ENCODE results near the gene STK40. TPM values are rescaled to one million over a fixed set of nuclear protein-coding genes. Genes with fewer than 3 reads are reported as not detected.

STK40 gene
- total RNA-seq, 1 experiment from 2014 or later = 26.2 TPM

DNA sequence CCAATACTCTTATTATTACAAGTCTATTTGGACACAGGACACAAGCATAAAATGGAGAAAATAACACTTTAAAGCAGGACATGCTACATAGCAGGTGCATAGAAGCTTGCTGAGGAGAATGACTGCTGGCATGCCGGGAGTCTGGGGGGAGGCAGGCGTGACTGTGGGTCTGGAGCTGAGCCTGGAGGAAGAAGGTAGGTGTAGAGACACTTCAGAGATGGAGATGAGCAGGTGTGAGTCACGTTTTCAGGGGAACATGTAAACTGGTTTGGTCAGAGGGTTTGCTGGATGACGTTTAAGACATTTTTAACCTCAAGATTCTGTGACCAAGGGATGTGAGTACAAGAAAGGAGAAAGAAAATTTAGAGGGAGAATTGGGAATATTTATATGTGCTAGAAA lies 40.1 kb upstream of the STK40 start:
- Mint-ChIP-seq H3K27ac (no peak overlapping the region; a peak in 1 of 7 replicates), H3K9me3 (no peaks in the 10 kb centered on the region; a peak in 1 of 5 replicates), H3K36me3 (ENCODE audit: insufficient read depth in 1 of 3, low read depth in 3 of 3) (peaks cover 0 to 3% (median 0%) of the 10 kb centered on the region in 3 experiments; a peak in 1 of 7 replicates), H3K4me3 (no peak overlapping the region), H3K27me3 (ENCODE audit: low read depth) (no peaks in the 10 kb centered on the region), H3K4me1 (peaks cover 5% of the 10 kb centered on the region in 2 experiments)
- no peak overlapping the region for H3K27ac ChIP-seq (ENCODE audit: insufficient read length, low read depth, low read length)
- H3K9me3 ChIP-seq (ENCODE audit: control insufficient read depth, low read depth, low read length) = no peaks in the 10 kb centered on the region
- H3K79me2 ChIP-seq (ENCODE audit: insufficient read depth, low read length) = no peaks in the 10 kb centered on the region
- H3K79me1 ChIP-seq (ENCODE audit: insufficient read depth, low read depth, low read length, poor library complexity, severe bottlenecking) = no peaks in the 10 kb centered on the region
- H3K4ac ChIP-seq (ENCODE audit: low read depth, low read length) = no peak overlapping the region
- H4K8ac ChIP-seq (replicated peaks; ENCODE audit: insufficient read length, low read depth, low read length) = no peak overlapping the region
- H3K4me1 ChIP-seq (ENCODE audit: insufficient read depth, low read length) = no peaks in the 10 kb centered on the region
- no peak overlapping the region for H2BK120ac ChIP-seq (ENCODE audit: low read depth, low read length, poor library complexity, severe bottlenecking)
- H3K4me2 ChIP-seq (ENCODE audit: insufficient read depth, insufficient read length, low read length) = no peak overlapping the region
- H2BK20ac ChIP-seq (ENCODE audit: low read depth, low read length, poor library complexity, severe bottlenecking) = no peak overlapping the region
- H2BK12ac ChIP-seq (ENCODE audit: insufficient read length, low read depth, low read length) = no peak overlapping the region
- TF ChIP-seq, protein P1, sequence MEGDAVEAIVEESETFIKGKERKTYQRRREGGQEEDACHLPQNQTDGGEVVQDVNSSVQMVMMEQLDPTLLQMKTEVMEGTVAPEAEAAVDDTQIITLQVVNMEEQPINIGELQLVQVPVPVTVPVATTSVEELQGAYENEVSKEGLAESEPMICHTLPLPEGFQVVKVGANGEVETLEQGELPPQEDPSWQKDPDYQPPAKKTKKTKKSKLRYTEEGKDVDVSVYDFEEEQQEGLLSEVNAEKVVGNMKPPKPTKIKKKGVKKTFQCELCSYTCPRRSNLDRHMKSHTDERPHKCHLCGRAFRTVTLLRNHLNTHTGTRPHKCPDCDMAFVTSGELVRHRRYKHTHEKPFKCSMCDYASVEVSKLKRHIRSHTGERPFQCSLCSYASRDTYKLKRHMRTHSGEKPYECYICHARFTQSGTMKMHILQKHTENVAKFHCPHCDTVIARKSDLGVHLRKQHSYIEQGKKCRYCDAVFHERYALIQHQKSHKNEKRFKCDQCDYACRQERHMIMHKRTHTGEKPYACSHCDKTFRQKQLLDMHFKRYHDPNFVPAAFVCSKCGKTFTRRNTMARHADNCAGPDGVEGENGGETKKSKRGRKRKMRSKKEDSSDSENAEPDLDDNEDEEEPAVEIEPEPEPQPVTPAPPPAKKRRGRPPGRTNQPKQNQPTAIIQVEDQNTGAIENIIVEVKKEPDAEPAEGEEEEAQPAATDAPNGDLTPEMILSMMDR (conservative IDR thresholded peaks at IDR 0.05) = no peak
- H3K27me3 ChIP-seq (ENCODE audit: insufficient read depth, low read length) = no peaks in the 10 kb centered on the region
- no peak overlapping the region for H3K9ac ChIP-seq (ENCODE audit: extremely low read depth, insufficient read length, low read length)
- H3K56ac ChIP-seq (ENCODE audit: insufficient read length, low read depth, low read length) = no peak overlapping the region
- no peak overlapping the region for H4K5ac ChIP-seq (ENCODE audit: insufficient read length, low read depth, low read length)
- no peak overlapping the region for H2BK5ac ChIP-seq (ENCODE audit: insufficient read length, low read length)
- H2AK5ac ChIP-seq (ENCODE audit: insufficient read length, low read length) = no peak overlapping the region
- no peak overlapping the region for H4K91ac ChIP-seq (ENCODE audit: insufficient read length, low read depth, low read length)
- no peaks in the 10 kb centered on the region for H4K20me1 ChIP-seq (ENCODE audit: control insufficient read depth, insufficient read depth, insufficient read length)
- H3K23ac ChIP-seq (ENCODE audit: insufficient read length, low read depth, low read length) = no peak overlapping the region
- no peak overlapping the region for H3K18ac ChIP-seq (ENCODE audit: insufficient read length, low read depth, low read length)
- H3K23me2 ChIP-seq (ENCODE audit: insufficient read length, low read depth, low read length, poor library complexity, severe bottlenecking) = peaks cover 3% of the 10 kb centered on the region
- H3T11ph ChIP-seq (ENCODE audit: low read length) = no peak overlapping the region
- WGBS (ENCODE audit: extremely low coverage, insufficient read length, low lambda C conversion rate) = no CpG with 5 or more reads among the region's 4 CpGs
- no peak overlapping the region for H3K14ac ChIP-seq (ENCODE audit: insufficient read depth, low read length)
- H2BK15ac ChIP-seq (ENCODE audit: low read depth, low read length) = no peak overlapping the region
- no peak for DNase-seq
- no peak overlapping the region for H2AFZ ChIP-seq (ENCODE audit: low read length)

Measured in H9 (cell line).